ENCODE data around the gene PPL.

- TF ChIP-seq CTCF (IDR thresholded peaks at IDR 0.05) (no peak), POLR2A (IDR thresholded peaks at IDR 0.05) (no peak)
Observed at GRCh38 chr16:4868535-4868934, 68.4 kb downstream of the PPL start.

All from heart left ventricle (tissue), 13 donors.